Iris pigment epithelial cell (primary cell): ENCODE measurements around the gene ZNF525.
"Not testable (repeated sequence)": the region's sequence is repeated elsewhere in the genome, so short reads cannot be mapped to it uniquely, and the experiment has no call there.

Source experiments
- DNase-seq: peaks from one replicate; pipeline ENCODE4 v3.0.0-alpha.2; 2011; ENCODE audit warnings: low read depth

Gene ZNF525

GRCh38 chr19:53365134-53365898, at the start of gene ZNF525:
ZNF525 (plus strand) TSS chr19:53365705; CDS start chr19:53372282, 6,577 bp downstream.
- DNase-seq, result peak; percentile 78

GRCh38 chr19:53328967-53329366, 36.5 kb upstream of the ZNF525 start:
- peak; percentile 16 for DNase-seq

- no peak for DNase-seq
These were observed 33.0 kb upstream of the ZNF525 start for GRCh38 chr19:53332484-53332883.

GRCh38 chr19:53333066-53333462, 32.4 kb upstream of the ZNF525 start:
- no peak for DNase-seq

GRCh38 chr19:53333463-53334449, 31.7 kb upstream of the ZNF525 start, which contains the start of gene ZNF845:
ZNF845 (plus strand) TSS chr19:53333749; CDS start chr19:53341308, 7,559 bp downstream.
- peak; percentile 93 for DNase-seq

- DNase-seq, result not testable (repeated sequence)
These were observed 21.1 kb upstream of the ZNF525 start for GRCh38 chr19:53344403-53344802.

- no peak for DNase-seq
These were observed 9.8 kb upstream of the ZNF525 start for GRCh38 chr19:53355739-53356138.

- no peak for DNase-seq
These were observed 7.5 kb upstream of the ZNF525 start for GRCh38 chr19:53357821-53358581.

- DNase-seq, result not testable (repeated sequence)
These were observed 5.4 kb upstream of the ZNF525 start for GRCh38 chr19:53360056-53360455.

- no peak for DNase-seq
These were observed 491 bp downstream of the ZNF525 start for GRCh38 chr19:53365899-53366493.

- DNase-seq, result no peak
These were observed 6.7 kb downstream of the ZNF525 start for GRCh38 chr19:53372196-53372595.

- no peak for DNase-seq
These were observed 8.8 kb downstream of the ZNF525 start for GRCh38 chr19:53374288-53374687.

- DNase-seq, result no peak
These were observed 9.2 kb downstream of the ZNF525 start for GRCh38 chr19:53374743-53375142.

GRCh38 chr19:53381376-53381775, 15.9 kb downstream of the ZNF525 start:
- no peak for DNase-seq

GRCh38 chr19:53388168-53388567, 22.7 kb downstream of the ZNF525 start:
- peak; percentile 63 for DNase-seq

- peak; percentile 65 for DNase-seq
These were observed 23.4 kb downstream of the ZNF525 start for GRCh38 chr19:53388904-53389303.

GRCh38 chr19:53389571-53389970, 24.1 kb downstream of the ZNF525 start:
- no peak for DNase-seq

GRCh38 chr19:53389978-53390377, 24.5 kb downstream of the ZNF525 start:
- DNase-seq, result no peak

- DNase-seq, result peak; percentile 30
These were observed 29.0 kb downstream of the ZNF525 start for GRCh38 chr19:53394522-53394973.

GRCh38 chr19:53394974-53395839, 29.7 kb downstream of the ZNF525 start, which contains the start of gene ZNF765:
ZNF765 (plus strand) TSS chr19:53395149; CDS start chr19:53398016, 2,867 bp downstream.
- DNase-seq, result peak; percentile 88
